Measurements from ENCODE around the gene SCT. TPM values are rescaled to one million over a fixed set of nuclear protein-coding genes. Genes with fewer than 3 reads are reported as not detected.

SCT gene
- total RNA-seq, 1 experiment from 2014 or later: 2.3 TPM

GRCh38 chr11:578276-579035 is 48.5 kb downstream of the SCT start:
- Mint-ChIP-seq H3K9me3 (no peaks in the 10 kb centered on the region), H3K4me1 (peaks cover 31% of the 10 kb centered on the region), H3K4me3 (peak overlapping the region; percentile 90), H3K27me3 (ENCODE audit: low read depth) (peaks cover 18% of the 10 kb centered on the region), H3K27ac (peak overlapping the region; percentile 57; the same call in 1 of the 2 replicates), H3K36me3 (peaks cover 13% of the 10 kb centered on the region)
- CTCF ChIA-PET: interaction anchor here (1.1 kb wide), 1 partner anchor 13 kb away, joined by 3 read pairs; no protein-coding TSS in a partner anchor
- ATAC-seq: no peak
- POLR2A ChIA-PET: no interaction called here
- no peak for TF ChIP-seq RELA (CRISPR knock-in tag; IDR thresholded peaks at IDR 0.05; ENCODE audit: borderline replicate concordance)
- TF ChIP-seq PREB (CRISPR knock-in tag; IDR thresholded peaks at IDR 0.05; ENCODE audit: borderline replicate concordance): no peak
- TF ChIP-seq ELF4 (CRISPR knock-in tag; IDR thresholded peaks at IDR 0.05; ENCODE audit: low read depth): no peak
- TF ChIP-seq OVOL2 (CRISPR knock-in tag; IDR thresholded peaks at IDR 0.05; ENCODE audit: borderline replicate concordance): no peak
- no peak for TF ChIP-seq KAT7 (CRISPR knock-in tag; IDR thresholded peaks at IDR 0.05; ENCODE audit: borderline replicate concordance)
- no peak for TF ChIP-seq E2F5 (CRISPR knock-in tag; IDR thresholded peaks at IDR 0.05)
- DNase-seq (ENCODE audit: low spot score): no peak

- Mint-ChIP-seq H3K36me3 (peaks cover 13% of the 10 kb centered on the region), H3K27ac (peak overlapping the region; percentile 95), H3K27me3 (ENCODE audit: low read depth) (peaks cover 22% of the 10 kb centered on the region), H3K4me1 (peaks cover 31% of the 10 kb centered on the region), H3K4me3 (peak overlapping the region; percentile 90), H3K9me3 (no peaks in the 10 kb centered on the region)
- ATAC-seq: no peak
- ChIA-PET POLR2A (no interaction called here), CTCF (interaction anchor here (1.1 kb wide), 1 partner anchor 12 kb away, joined by 3 read pairs; no protein-coding TSS in a partner anchor)
- DNase-seq (ENCODE audit: low spot score): no peak
- TF ChIP-seq STAT6 (CRISPR knock-in tag; conservative IDR thresholded peaks at IDR 0.05; ENCODE audit: low read depth) (no peak), ATF6 (CRISPR knock-in tag; IDR thresholded peaks at IDR 0.05) (no peak), E2F1 (CRISPR knock-in tag; IDR thresholded peaks at IDR 0.05) (no peak), ZMAT4 (CRISPR knock-in tag; IDR thresholded peaks at IDR 0.05) (no peak), RORB (CRISPR knock-in tag; IDR thresholded peaks at IDR 0.05) (no peak), ZNF281 (CRISPR knock-in tag; IDR thresholded peaks at IDR 0.05) (no peak), AFF4 (CRISPR knock-in tag; IDR thresholded peaks at IDR 0.05; ENCODE audit: borderline replicate concordance) (no peak), ETV6 (CRISPR knock-in tag; IDR thresholded peaks at IDR 0.05) (no peak), ZNF317 (CRISPR knock-in tag; IDR thresholded peaks at IDR 0.05; ENCODE audit: borderline replicate concordance, low read depth) (no peak), SP1 (CRISPR knock-in tag; conservative IDR thresholded peaks at IDR 0.05) (no peak), TEAD4 (CRISPR knock-in tag; IDR thresholded peaks at IDR 0.05) (no peak), NFE2L1 (CRISPR knock-in tag; IDR thresholded peaks at IDR 0.05) (no peak), NR2C2 (CRISPR knock-in tag; IDR thresholded peaks at IDR 0.05) (no peak)
Observed at GRCh38 chr11:577611-577894, 49.4 kb downstream of the SCT start.

Measured in WTC11 (cell line).